Vagina (tissue), 2 donors: ENCODE results near the gene DNAJC3.

Source experiments
- CTCF ChIP-seq, 3 experiments: fragments of 450-650 bp in 2 of 3; fragments of 200-600 bp in 1 of 3; sonication (generic) in 1 of 3; IDR thresholded peaks; one replicate each; pipeline ENCODE4 v1.5.1; 2017 to 2019; ENCODE audit warnings: antibody characterized with exemption in 3 of 3, mild to moderate bottlenecking in 2 of 3, moderate library complexity in 2 of 3
- POLR2A ChIP-seq, 2 donors: fragments of 450-650 bp; IDR thresholded peaks; one replicate each; pipeline ENCODE4 v1.6.1; 2017; ENCODE audit warnings: antibody characterized with exemption in 2 of 2, mild to moderate bottlenecking in 2 of 2, moderate library complexity in 2 of 2
- POLR2AphosphoS5 ChIP-seq, 2 donors: sonication (generic); formaldehyde crosslinking; IDR thresholded peaks; one replicate each; pipeline ENCODE4 v1.9.0; 2017; ENCODE audit warnings: antibody characterized with exemption in 2 of 2, mild to moderate bottlenecking in 2 of 2, low read depth in 1 of 2; ENCODE audit not compliant: insufficient read depth in 1 of 2

- TF ChIP-seq CTCF (IDR thresholded peaks at IDR 0.05): no peak
- no peak for TF ChIP-seq POLR2AphosphoS5 (IDR thresholded peaks at IDR 0.05; ENCODE audit: insufficient read depth in 1 of 2, low read depth in 1 of 2)
- no peak for TF ChIP-seq POLR2A (IDR thresholded peaks at IDR 0.05)
Observed at GRCh38 chr13:95734124-95734523, 57.2 kb downstream of the DNAJC3 start.
